Epidermal melanocyte (primary cell): ENCODE data around the gene CDH20.

Experiments
- DNase-seq: peaks from one replicate; pipeline ENCODE4 v3.0.0; 2011; ENCODE audit warnings: low spot score; ENCODE audit not compliant: insufficient read length

Gene CDH20

DNA sequence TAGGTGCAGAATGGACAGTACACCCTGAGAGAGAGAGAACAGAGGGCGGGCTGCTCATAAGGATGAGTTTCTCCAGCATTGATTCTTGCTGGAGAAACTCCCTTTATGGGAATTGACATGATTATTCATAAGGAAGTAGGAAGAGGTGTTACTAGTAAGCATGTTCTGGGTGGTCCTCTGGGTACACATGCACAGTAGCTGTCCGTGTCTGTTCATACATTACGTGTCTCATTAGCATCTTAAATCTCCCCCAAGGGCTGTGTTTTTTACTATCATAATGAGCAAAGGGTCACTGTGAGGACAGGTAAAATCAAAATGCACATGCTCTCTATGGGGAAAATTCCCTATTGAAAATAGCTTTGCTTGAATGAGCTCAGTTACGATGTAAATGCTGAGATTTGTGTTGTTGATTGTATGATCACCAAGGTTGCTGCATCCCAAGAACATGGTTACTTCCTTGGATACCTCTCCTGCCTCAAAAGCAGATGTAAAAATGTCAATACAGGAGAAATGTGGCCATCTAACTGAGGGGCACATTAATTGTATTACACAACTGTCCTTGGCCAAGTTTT, 238.9 kb downstream of the CDH20 start:
- DNase-seq, result no peak

DNA sequence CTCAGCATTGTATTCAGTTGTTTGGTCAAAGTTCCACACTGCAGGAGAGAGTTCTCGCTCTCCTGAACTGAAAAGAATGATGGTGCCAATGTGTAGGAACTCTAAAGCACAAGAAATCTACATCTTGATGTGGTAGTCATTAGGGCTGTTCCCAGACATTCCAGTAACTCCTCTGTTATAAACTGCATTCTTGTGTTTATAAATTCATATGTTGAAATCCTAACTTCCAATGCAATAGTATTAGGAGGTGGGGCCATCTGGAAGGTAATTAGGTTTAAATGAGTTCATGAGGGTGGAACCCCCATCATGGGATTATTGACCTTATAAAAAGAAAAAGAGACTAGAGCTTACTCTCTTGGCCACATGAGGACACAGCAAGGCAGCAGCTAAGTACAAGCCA, 239.6 kb downstream of the CDH20 start:
- no peak for DNase-seq

DNA sequence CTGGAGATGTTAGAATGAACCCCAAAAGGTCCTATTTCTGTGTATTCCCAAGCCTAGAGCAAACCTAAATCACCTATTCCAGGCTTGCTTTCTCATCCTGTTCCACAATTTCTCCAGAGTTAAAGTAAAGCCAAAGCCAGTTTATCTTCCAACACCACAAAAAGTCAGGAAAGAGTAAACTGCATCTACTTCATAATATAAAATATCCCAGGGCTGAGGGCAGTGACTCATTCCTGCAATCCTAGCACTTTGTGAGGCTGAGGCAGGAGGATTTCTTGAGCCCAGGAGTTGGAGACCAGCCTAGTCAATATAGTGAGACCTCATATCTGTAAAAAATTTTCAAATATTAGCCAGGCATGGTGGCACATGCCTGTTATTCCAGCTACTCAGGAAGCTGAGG, 241.4 kb downstream of the CDH20 start:
- no peak for DNase-seq

DNA sequence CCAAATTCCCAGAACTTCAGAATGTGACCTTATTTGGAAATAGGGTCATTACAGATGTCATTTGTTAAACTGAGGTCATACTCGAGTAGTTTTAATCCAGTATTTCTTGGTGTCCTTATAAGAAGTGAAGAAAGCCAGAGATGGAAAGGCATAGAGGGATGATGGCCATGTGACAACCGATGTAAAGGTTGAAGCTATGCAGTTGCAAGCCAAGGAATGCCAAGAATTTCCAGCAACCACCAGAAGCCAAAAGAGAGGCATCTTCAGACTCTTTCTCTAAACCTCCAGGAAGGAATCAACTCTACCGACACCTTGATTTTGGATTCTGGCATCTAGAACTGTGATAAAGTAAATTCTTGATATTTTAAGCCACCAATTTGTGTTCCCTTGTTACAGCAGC, 242.2 kb downstream of the CDH20 start:
- DNase-seq, result no peak

DNA sequence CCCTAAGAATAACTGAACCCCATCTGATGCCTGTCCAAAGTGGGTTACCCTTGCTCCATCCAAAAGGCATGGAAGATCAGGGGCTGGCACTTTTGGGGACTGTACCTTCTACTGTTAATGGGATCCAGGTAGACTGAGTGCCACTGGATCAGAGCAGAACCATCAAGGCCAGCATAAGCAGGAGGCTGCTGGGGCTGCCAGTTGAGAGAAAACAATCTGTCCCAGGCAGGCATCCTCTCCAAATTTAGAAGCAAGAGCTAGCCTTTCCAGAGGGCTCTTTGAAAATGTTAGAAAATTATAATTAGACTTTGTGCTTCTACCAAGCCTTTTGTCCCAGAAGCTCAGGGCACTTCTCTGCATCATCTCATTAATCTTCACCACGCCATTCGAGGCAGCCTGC, 245.6 kb downstream of the CDH20 start:
- no peak for DNase-seq

DNA sequence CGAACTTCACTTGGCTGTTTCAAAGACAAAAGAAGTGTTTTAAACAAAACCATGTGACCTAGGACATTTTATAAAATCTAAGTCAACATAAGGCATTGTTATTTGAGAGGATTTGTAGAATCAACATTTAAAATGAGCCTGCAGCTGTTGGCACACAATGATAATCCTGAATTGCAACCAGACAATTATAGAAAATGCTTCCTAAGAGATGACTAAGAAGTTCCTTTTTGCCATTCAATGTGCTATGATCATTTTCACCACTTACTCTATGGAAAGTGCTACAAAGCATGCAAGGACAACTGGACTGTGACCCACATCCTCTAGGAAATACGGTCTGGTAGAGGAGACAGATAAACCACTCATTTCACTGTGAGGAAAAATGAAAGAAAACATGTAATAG, 246.4 kb downstream of the CDH20 start:
- no peak for DNase-seq

DNA sequence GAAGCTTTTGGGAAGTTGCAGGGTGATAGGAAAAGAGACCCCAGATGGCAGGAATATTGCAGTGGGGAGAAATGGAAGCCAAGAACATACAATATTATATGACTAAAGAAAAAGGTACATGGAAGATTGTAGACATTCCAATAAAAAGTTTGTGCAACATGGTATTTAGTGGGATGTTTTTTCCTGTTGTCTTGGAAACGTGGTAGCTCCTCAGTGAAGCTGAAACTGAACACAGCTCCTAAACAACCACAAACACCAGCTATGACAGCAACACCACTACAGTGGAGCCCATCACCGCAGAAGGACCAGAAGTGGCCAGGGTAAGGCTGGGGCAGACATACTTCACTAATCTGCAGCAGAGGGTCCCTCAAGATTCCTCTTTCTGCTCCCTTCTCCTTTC, 246.8 kb downstream of the CDH20 start:
- DNase-seq, result no peak

DNA sequence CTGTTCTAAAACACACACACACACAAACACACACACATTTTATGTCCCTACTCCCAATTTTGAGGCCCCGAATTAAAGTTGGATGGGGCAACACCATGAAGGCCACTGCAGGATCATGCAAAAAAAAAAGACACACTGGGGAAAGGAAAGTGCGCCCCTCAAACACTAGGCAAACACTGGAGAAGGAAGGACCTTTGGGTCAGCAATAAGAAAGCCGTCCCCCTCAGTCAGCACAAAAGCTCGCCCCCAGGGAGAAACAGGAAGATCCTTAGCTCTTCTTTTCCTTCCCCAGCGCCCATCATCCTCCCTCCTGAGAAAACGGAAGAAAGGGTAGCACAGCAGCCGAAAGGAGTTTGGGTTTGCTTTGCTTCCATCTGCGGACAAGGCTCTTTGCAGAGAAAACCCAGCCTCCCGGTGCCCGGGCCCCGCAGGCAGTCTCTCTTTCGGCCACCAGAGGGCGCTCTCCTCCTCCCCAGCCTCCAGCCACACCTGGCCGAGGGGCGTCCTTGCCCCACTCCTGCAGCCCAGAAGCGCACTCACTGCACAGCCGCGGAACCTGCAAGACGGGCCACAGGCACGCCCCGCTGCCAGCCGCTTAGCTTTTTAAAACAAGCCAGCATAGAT, 248.5 kb downstream of the CDH20 start:
- peak; percentile 52 for DNase-seq

DNA sequence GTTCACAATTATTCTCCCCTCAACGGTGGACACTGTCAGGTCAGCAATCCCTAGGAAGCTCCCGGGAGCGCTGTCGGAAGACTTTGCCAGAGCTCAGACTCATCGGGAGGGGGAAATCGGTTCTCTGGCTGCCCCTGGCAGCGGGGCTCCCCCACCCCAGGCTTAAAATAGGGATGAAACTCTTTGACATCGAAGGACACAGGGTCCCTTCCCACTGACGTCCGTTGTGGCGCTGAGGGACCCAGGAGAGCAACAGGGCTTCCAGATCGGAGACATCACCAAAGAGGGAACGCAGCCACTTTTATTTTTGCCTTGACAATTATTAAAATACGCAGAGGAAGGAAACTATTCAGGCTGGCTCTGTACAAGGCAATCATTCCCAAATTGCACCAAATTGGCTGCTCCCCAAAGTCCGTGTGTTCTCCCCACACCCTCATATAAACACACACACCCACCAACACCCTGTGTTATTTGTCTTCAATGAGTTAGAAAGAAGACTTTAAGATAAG, 249.0 kb downstream of the CDH20 start:
- DNase-seq, result no peak

DNA sequence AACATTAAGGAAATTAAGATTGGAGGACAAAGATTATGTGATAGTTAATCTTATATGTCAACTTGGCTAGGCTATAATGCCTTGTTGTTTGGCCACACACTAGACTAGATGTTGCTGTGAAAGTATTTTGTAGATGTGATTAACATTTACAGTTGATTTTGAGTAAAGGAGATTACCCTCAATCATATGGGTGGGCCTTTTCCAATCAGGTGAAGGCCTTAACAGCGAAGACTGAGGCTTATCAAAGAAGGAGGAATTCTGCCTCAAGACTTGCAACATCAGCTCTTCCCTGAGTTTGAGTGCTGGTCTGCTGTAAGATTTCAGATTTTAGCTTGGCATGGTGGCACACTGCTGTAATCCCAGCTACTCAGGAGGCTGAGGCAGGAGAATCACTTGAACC, 250.3 kb downstream of the CDH20 start:
- DNase-seq, result no peak

DNA sequence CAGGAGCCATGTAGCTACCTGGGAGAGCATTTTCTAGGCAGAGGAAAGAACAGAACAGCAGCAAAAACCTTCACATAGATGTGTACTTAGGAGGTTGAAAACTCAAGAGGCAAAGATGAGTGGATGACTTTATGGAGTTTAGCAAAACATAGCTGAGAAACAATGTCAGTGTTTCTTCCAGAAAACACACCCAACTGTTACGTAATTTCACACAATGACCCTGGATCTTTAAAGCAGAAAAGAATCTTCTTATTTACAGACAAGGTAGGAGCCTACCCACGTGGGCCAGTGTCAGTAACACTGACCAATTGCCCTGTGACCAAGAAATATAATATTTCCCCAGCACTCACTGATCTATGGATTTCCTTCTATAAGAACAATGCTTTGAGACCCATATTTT, 254.6 kb downstream of the CDH20 start:
- no peak for DNase-seq

DNA sequence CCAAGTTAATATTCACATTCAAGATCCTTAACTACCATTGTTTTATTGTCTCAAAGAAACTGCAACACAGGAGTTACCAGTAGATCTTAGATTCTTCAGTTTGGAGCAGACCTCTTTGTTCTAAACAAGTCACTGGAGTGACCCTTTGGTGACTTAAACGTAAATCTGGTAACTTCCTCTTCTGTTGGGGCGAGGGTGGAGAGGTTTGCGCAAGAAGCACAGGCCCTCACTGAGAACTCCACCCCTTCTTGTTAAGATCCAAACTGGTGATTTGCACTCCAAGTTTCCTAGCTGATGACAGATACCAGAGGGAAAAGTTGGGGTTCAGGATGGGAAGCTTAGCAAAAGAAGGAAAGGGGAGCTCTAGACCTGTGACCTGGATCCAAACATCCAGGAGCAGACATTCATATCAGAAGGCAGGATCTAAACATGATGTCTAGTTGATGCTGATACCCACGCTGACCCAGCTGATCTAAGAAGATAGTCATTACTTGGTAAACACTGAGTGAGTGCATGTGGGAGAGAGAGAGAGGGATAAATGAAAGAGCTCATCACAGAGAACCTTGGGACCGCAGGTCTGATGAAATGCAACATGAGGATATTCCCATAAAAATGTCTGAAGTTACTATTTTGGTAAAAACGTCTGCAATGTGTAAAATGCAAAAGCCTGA, 256.0 kb downstream of the CDH20 start:
- DNase-seq, result no peak

DNA sequence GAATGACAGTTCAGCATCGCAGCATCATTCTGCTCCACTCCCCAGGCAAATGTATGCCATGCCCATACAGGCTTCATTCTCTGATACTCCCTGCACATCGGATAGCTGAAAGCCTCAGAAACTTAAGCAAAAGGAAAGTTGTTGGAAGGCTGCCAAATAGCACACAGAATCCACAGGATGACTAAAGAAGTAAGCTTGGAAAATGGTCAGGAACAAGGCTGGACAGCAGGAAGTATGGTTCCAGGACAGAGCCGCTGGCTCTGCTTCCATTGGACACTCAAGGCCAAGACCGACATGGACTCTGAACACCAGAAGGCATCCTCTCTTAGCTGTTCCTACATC, 256.5 kb downstream of the CDH20 start:
- DNase-seq, result no peak

DNA sequence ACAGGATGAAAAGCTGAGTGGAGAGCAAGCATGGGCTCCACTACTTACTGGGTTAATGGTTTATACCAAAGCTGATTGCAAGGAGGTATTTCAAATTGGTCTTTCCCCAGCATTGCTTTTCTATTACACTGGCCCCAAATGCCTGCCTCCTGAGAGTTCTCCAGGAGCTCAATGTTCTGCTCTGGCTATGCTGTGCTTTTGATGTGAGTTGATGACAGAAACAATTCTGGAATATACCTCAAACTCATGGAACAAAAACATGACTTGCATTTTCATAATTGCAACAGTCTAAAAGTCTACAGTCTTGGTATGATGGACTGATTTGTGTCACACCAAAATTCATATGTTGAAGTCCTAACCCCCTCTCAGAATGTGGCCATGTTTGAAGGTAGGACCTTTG, 258.0 kb downstream of the CDH20 start:
- no peak for DNase-seq

DNA sequence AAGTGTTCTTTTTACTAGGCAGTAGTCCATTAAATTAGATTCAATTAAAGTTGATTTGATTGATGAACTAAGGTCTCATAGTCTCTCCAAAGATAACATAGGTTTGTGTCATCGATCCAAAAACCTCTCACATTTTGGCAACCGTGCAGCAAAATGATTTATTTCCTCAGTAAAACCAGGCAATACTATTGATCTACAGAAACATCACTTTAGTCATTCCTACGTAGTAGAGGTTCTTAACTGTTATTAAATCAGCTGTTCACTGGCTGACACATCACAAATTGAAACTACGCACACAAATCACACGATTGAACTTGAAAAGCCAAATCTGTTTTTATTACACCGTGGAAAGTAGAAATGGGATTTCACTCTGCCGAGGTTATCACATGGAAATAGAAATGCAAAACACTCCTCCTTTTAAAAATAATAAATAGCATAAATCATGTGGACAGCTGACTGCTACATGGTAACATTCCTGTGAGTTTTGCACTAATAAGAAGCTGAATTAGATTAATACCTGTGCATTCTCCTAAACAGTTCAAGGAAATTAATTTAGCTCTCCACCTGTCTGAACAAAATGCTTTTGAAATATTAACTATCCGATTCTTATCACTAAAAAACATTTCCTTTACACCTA, 262.5 kb downstream of the CDH20 start:
- DNase-seq, result no peak

DNA sequence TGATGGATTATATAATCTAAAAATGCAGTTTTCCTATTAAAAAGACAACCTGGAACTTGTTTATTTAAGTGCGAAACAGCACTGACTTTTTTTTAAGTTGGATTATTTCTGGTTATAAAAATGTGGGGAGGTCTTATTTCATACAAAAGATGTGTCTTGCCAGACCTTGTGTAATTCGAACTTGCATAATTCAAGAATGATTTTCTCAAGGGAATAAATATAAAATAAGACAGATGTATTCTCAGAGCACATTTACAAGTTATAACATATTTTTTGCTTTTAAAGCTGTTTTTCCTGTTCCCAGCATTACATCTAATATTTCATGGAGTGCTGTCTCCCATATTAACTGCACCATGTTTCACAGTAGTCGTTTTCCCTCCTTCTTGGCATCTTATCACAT, 263.1 kb downstream of the CDH20 start:
- DNase-seq, result no peak

DNA sequence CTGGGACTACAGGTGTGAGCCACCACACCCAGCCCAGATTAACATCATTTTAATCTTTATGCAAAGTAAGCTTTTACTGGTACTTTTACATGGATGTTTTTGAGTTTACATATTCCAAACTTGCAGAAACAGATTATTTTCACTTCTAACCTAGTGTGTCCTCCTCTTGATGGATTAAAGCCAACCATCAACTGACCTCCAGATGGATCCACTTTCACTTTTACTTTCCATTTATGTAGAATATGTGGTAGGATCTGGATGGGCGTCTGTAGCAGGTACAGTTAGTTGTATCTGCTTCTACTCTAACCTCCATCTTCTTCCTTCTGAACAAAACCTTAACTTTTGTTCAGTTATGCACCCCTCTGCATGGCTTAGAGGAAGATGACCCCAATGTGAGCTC, 264.1 kb downstream of the CDH20 start:
- DNase-seq, result no peak

DNA sequence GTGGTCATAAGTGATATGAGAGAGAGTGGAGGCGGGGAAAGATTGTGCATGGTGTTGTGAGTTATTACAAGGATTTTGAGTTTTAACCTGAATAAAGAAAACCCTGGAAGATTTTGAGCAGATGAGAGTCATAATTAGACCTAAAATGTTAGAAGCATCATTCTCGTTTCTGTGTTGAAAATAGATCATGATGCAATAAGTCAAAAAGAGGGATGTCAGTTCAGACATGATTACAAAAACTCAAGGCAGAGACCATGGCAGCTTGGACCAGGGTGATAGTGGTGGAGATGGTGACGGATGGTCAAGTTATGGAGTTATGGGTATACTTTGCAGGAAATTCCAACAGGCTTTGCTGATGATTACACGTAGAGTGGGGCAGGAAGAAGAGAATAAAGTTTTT, 267.2 kb downstream of the CDH20 start:
- DNase-seq, result no peak

DNA sequence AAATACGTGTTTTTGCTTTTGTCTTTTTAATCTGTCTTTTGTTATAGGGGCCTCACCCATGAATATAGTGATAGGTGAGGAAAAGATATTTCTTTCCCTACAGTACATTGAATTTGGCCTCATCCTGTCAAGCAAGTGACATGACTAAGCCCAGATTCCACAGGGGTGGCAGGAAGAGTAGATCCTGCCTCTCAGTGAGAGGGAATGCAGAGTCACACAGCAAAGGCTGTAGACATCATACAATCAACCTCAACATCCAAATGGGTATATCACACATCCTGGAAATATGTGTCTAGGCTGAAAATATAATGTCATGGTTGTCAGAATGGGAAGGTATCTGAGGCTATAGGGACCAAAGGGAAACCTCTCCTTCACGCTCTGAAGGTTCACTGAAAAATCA, 269.6 kb downstream of the CDH20 start:
- no peak for DNase-seq
